SK-N-SH (cell line): ENCODE results near the gene TNRC6B. TPM values are rescaled to one million over a fixed set of nuclear protein-coding genes. Genes with fewer than 3 reads are reported as not detected.

Source experiments
- CTCF ChIA-PET: fragments of 300-600, 350-600 bp; formaldehyde crosslinking; extraction: SDS; loops from one replicate; lab custom pipeline; 2021; lab: Yijun Ruan, JAX
- POLR2A ChIA-PET: fragments of 350-600 bp; sonication (Branson Sonifier 250); formaldehyde crosslinking; extraction: SDS; loops from one replicate; lab custom pipeline; 2020; ENCODE audit warnings: antibody characterized with exemption, inconsistent platforms; lab: Yijun Ruan, JAX
- DNase-seq: peaks from one replicate; pipeline ENCODE4 v3.0.0; 2012
- H2AFZ ChIP-seq: fragments of 200-600 bp; sonication (generic); 2 replicates; pipeline ENCODE4 v1.8.1; 2016; ENCODE audit warnings: antibody characterized with exemption, mild to moderate bottlenecking, low read depth
- H3F3A ChIP-seq: fragments of 200-600 bp; sonication (generic); replicated peaks from 2 replicates; pipeline ENCODE3; 2016; ENCODE audit warnings: antibody characterized with exemption, mild to moderate bottlenecking; ENCODE audit not compliant: insufficient read depth
- H3K27ac ChIP-seq, 2 experiments: fragments of 200-500 bp in 1 of 2; fragments of 200-600 bp in 1 of 2; sonication (Bioruptor generic) in 1 of 2; sonication (generic), shearing (Covaris generic) in 1 of 2; 2 replicates each; pipeline versions ENCODE4 v1.5.1 to v1.6.1; 2014 to 2016; ENCODE audit warnings: low read depth in 2 of 2, inconsistent platforms in 1 of 2, low read length in 1 of 2, mild to moderate bottlenecking in 1 of 2, mixed read lengths in 1 of 2
- H3K27me3 ChIP-seq: fragments of 200-600 bp; sonication (generic), shearing (Covaris generic); 2 replicates; pipeline ENCODE4 v1.6.1; 2016; ENCODE audit warnings: mixed run types; ENCODE audit not compliant: insufficient read depth
- H3K36me3 ChIP-seq, 2 experiments: fragments of 200-500 bp in 1 of 2; fragments of 200-600 bp in 1 of 2; sonication (Bioruptor generic) in 1 of 2; sonication (generic) in 1 of 2; replicated peaks in 1 of 2; 2 replicates each; pipeline versions ENCODE3 to v1.5.1; 2014 to 2016; ENCODE audit warnings: low read length in 1 of 2, mild to moderate bottlenecking in 1 of 2; ENCODE audit not compliant: insufficient read depth in 2 of 2, control insufficient read depth in 1 of 2
- H3K4me1 ChIP-seq, 2 experiments: fragments of 200-500 bp in 1 of 2; fragments of 200-600 bp in 1 of 2; sonication (Bioruptor generic) in 1 of 2; sonication (generic), shearing (Covaris generic) in 1 of 2; 2 replicates each; pipeline versions ENCODE4 v1.5.1 to v1.6.1; 2014 to 2016; ENCODE audit warnings: low read depth in 1 of 2, low read length in 1 of 2, mixed run types in 1 of 2; ENCODE audit not compliant: insufficient read depth in 2 of 2, control insufficient read depth in 1 of 2
- H3K4me2 ChIP-seq: fragments of 200-600 bp; sonication (generic), shearing (Covaris generic); 2 replicates; pipeline ENCODE4 v1.6.1; 2017; ENCODE audit warnings: mixed run types
- H3K4me3 ChIP-seq, 2 experiments: fragments of 200-500 bp in 1 of 2; fragments of 200-600 bp in 1 of 2; sonication (Bioruptor generic) in 1 of 2; sonication (generic), shearing (Covaris generic) in 1 of 2; 2 replicates each; pipeline versions ENCODE4 v1.5.1 to v1.8.1; 2014 to 2016; ENCODE audit warnings: low read depth in 2 of 2, inconsistent platforms in 1 of 2, low read length in 1 of 2, mild to moderate bottlenecking in 1 of 2, mixed read lengths in 1 of 2, moderate library complexity in 1 of 2
- H3K79me2 ChIP-seq: fragments of 200-600 bp; sonication (generic); 2 replicates; pipeline ENCODE4 v1.8.1; 2017; ENCODE audit warnings: mild to moderate bottlenecking; ENCODE audit not compliant: insufficient read depth
- H3K9ac ChIP-seq: fragments of 200-600 bp; sonication (generic); 2 replicates; pipeline ENCODE4 v1.6.1; 2017; ENCODE audit warnings: mixed run types
- H3K9me2 ChIP-seq: fragments of 200-600 bp; sonication (generic); 2 replicates; pipeline ENCODE4 v1.6.1; 2017; ENCODE audit warnings: mixed run types
- H3K9me3 ChIP-seq: fragments of 200-600 bp; sonication (generic); 2 replicates; pipeline ENCODE4 v1.6.1; 2017; ENCODE audit warnings: mixed run types, mild to moderate bottlenecking, moderate library complexity
- H4K20me1 ChIP-seq: fragments of 200-600 bp; sonication (generic); 2 replicates; pipeline ENCODE4 v1.6.1; 2017; ENCODE audit warnings: mild to moderate bottlenecking, mixed run types; ENCODE audit not compliant: insufficient read depth
- CHD2 ChIP-seq: fragments of 150-350 bp; IDR thresholded peaks from 2 replicates; pipeline ENCODE4 v1.6.1; 2018; ENCODE audit warnings: low read length; ENCODE audit not compliant: partially characterized antibody
- EP300 ChIP-seq, 2 experiments: IDR thresholded peaks; 2 replicates each; pipeline versions ENCODE4 v1.4.0 to v1.6.1; 2012; ENCODE audit warnings: borderline replicate concordance in 1 of 2, low read depth in 1 of 2, low read length in 1 of 2
- FOXM1 ChIP-seq: IDR thresholded peaks from 2 replicates; pipeline ENCODE4 v1.4.0; 2012; ENCODE audit warnings: low read depth, mild to moderate bottlenecking
- GABPA ChIP-seq: IDR thresholded peaks from 2 replicates; pipeline ENCODE4 v1.4.0; 2012; ENCODE audit warnings: low read depth, mild to moderate bottlenecking
- GATA2 ChIP-seq: sonication (generic); formaldehyde crosslinking; IDR thresholded peaks from 2 replicates; pipeline ENCODE4 v1.5.0; 2020; ENCODE audit warnings: mild to moderate bottlenecking, missing genetic modification reagents
- JUND ChIP-seq: IDR thresholded peaks from 2 replicates; pipeline ENCODE4 v1.4.0; 2012
- MEF2A ChIP-seq: IDR thresholded peaks from 2 replicates; pipeline ENCODE4 v1.4.0; 2012; ENCODE audit warnings: low read depth, borderline replicate concordance
- MXI1 ChIP-seq: IDR thresholded peaks from 2 replicates; pipeline ENCODE4 v1.6.1; 2012; ENCODE audit warnings: mild to moderate bottlenecking, low read depth, low read length, improper control_type of control experiment
- NRF1 ChIP-seq: IDR thresholded peaks from 2 replicates; pipeline ENCODE4 v1.6.1; 2012; ENCODE audit warnings: low read depth, mild to moderate bottlenecking, low read length
- POLR2AphosphoS5 ChIP-seq: IDR thresholded peaks from 2 replicates; pipeline ENCODE4 v1.6.1; 2012; ENCODE audit warnings: low read depth, low read length
- SIN3A ChIP-seq: IDR thresholded peaks from 2 replicates; pipeline ENCODE4 v1.6.1; 2012; ENCODE audit warnings: low read depth, mild to moderate bottlenecking, low read length, moderate library complexity, borderline replicate concordance
- SMC3 ChIP-seq: IDR thresholded peaks from 2 replicates; pipeline ENCODE4 v1.6.1; 2012; ENCODE audit warnings: low read depth, low read length, improper control_type of control experiment
- TEAD4 ChIP-seq: IDR thresholded peaks from 2 replicates; pipeline ENCODE4 v1.4.0; 2012; ENCODE audit warnings: mild to moderate bottlenecking, borderline replicate concordance; ENCODE audit not compliant: insufficient read depth
- YY1 ChIP-seq: IDR thresholded peaks from 2 replicates; pipeline ENCODE4 v1.4.0; 2012; ENCODE audit warnings: low read depth, mild to moderate bottlenecking
- WGBS: methylation state at CpG from one replicate; pipeline ENCODE4 v1.1.6; 2017; ENCODE audit warnings: low lambda C conversion rate; 5-methylcytosine and 5-hydroxymethylcytosine counted together
- polyA plus RNA-seq, 3 experiments: library from polyadenylated mRNA; depleted of rRNA; stranded (reverse); fragments of >200 nt; gene quantifications; 2 replicates each; pipeline ENCODE4 v1.2.3, GENCODE V29; 2012
- TF ChIP-seq, protein P1 (sequence below): IDR thresholded peaks from 2 replicates; pipeline ENCODE4; 2012
- TF ChIP-seq, protein P2 (sequence below): IDR thresholded peaks from 2 replicates; pipeline ENCODE4 v1.4.0; 2012; ENCODE audit warnings: low read depth, borderline replicate concordance
- TF ChIP-seq, protein P3 (sequence below): IDR thresholded peaks from 2 replicates; pipeline ENCODE4 v1.4.0; 2012; ENCODE audit warnings: low read depth

TNRC6B gene
- polyA plus RNA-seq, 1 of the 3 experiments (the other 2 are of a cell fraction), result 1.2 TPM

DNA sequence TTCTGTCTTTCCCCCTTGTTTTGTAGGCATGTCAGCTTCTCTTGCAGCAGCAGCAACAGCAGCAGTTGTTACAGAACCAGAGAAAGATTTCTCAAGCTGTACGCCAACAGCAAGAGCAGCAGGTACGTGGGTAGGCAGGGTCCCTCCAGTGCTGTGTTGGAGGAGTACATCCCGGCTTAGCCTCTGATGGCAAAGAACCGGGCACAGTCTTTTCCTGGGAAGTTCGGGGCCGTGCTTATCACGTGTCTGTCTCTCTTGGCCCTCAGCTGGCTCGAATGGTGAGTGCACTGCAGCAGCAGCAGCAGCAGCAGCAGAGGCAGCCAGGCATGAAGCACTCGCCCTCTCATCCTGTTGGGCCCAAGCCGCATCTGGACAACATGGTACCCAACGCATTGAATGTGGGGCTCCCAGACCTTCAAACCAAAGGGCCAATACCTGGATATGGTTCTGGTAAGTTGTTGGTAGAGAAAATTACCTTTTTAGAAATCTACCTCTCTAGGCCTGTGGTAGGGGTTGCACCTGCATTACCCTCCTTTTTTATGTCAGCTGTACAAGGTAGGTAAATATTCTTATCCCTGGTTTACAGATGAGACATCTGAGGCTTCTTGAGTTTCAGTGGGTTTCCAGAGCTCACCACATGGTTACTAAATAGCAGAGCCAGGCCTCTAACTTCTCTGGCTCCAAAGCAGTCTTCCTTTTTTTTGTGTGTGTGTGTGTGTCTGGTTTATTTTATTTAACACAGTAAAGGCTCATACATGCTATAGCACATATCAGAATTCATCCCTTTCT, 123.4 kb downstream of the TNRC6B start:
- no peak overlapping the region for H3K4me3 ChIP-seq
- H3K36me3 ChIP-seq, result peaks cover 0 to 14% of the 10 kb centered on the region in 2 experiments
- no peak for DNase-seq
- no peaks in the 10 kb centered on the region for H3K9me3 ChIP-seq
- ChIA-PET POLR2A (no interaction called here), CTCF (no interaction called here)
- no peak overlapping the region for H3K27ac ChIP-seq
- H3K27me3 ChIP-seq, result no peaks in the 10 kb centered on the region
- 100% methylated on average over 3 of the region's 11 CpGs for WGBS
- H3F3A ChIP-seq, result no peaks in the 10 kb centered on the region
- no peak overlapping the region for H3K4me2 ChIP-seq
- TF ChIP-seq FOXM1 (no peak), YY1 (no peak), MXI1 (no peak), SIN3A (no peak), EP300 (IDR thresholded peaks at IDR 0.05; ENCODE audit: borderline replicate concordance in 1 of 2, low read depth in 1 of 2, low read length in 1 of 2) (no peak), SMC3 (no peak), GATA2 (CRISPR knock-in tag) (no peak)
- TF ChIP-seq, protein P1, sequence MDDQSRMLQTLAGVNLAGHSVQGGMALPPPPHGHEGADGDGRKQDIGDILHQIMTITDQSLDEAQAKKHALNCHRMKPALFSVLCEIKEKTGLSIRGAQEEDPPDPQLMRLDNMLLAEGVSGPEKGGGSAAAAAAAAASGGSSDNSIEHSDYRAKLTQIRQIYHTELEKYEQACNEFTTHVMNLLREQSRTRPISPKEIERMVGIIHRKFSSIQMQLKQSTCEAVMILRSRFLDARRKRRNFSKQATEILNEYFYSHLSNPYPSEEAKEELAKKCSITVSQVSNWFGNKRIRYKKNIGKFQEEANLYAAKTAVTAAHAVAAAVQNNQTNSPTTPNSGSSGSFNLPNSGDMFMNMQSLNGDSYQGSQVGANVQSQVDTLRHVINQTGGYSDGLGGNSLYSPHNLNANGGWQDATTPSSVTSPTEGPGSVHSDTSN, result no peak
- TF ChIP-seq, protein P2, sequence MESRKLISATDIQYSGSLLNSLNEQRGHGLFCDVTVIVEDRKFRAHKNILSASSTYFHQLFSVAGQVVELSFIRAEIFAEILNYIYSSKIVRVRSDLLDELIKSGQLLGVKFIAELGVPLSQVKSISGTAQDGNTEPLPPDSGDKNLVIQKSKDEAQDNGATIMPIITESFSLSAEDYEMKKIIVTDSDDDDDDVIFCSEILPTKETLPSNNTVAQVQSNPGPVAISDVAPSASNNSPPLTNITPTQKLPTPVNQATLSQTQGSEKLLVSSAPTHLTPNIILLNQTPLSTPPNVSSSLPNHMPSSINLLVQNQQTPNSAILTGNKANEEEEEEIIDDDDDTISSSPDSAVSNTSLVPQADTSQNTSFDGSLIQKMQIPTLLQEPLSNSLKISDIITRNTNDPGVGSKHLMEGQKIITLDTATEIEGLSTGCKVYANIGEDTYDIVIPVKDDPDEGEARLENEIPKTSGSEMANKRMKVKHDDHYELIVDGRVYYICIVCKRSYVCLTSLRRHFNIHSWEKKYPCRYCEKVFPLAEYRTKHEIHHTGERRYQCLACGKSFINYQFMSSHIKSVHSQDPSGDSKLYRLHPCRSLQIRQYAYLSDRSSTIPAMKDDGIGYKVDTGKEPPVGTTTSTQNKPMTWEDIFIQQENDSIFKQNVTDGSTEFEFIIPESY, result no peak
- no peak overlapping the region for H2AFZ ChIP-seq
- H3K79me2 ChIP-seq, result no peaks in the 10 kb centered on the region
- no peaks in the 10 kb centered on the region for H3K4me1 ChIP-seq
- H3K9ac ChIP-seq, result no peak overlapping the region
- no peaks in the 10 kb centered on the region for H3K9me2 ChIP-seq
- H4K20me1 ChIP-seq, result no peaks in the 10 kb centered on the region

DNA sequence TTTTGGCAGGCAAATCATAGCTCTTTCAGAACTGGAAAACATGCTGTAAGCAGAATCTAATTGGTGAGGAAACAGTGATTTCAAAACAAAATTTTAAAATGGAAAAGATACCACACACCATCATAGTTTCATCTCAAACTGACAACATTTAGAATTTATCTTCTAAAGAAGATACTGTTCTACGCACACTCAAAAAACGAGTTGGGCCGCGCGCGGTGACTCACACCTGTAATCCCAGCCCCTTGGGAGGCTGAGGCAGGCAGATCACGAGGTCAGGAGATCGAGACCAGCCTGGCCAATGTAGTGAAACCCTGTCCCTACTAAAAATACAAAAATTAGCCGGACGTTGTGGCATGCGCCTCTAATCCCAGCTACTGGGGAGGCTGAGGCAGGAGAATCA, 124.4 kb downstream of the TNRC6B start:
- Histone ChIP-seq H3K4me2 (no peak overlapping the region), H3K27ac (no peak overlapping the region), H3F3A (no peaks in the 10 kb centered on the region), H3K36me3 (peaks cover 0 to 14% of the 10 kb centered on the region in 2 experiments), H3K9me3 (no peaks in the 10 kb centered on the region), H4K20me1 (no peaks in the 10 kb centered on the region), H3K79me2 (no peaks in the 10 kb centered on the region), H3K27me3 (no peaks in the 10 kb centered on the region), H3K4me1 (no peaks in the 10 kb centered on the region), H2AFZ (no peak overlapping the region), H3K4me3 (no peak overlapping the region), H3K9me2 (no peaks in the 10 kb centered on the region), H3K9ac (no peak overlapping the region)
- no peak for DNase-seq
- ChIA-PET CTCF (no interaction called here), POLR2A (no interaction called here)
- TF ChIP-seq CHD2, result no peak
- no peak for TF ChIP-seq FOXM1
- TF ChIP-seq MEF2A, result no peak
- TF ChIP-seq, protein P2, result no peak
- no peak for TF ChIP-seq POLR2AphosphoS5
- no peak for TF ChIP-seq JUND
- TF ChIP-seq YY1, result no peak
- TF ChIP-seq GATA2 (CRISPR knock-in tag), result no peak
- no peak for TF ChIP-seq SMC3
- TF ChIP-seq GABPA, result no peak
- no peak for TF ChIP-seq NRF1
- no peak for TF ChIP-seq SIN3A
- TF ChIP-seq, protein P3, sequence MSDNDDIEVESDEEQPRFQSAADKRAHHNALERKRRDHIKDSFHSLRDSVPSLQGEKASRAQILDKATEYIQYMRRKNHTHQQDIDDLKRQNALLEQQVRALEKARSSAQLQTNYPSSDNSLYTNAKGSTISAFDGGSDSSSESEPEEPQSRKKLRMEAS, result no peak
- no peak for TF ChIP-seq TEAD4
- 97% methylated on average over 11 of the region's 11 CpGs for WGBS
